ENCODE data around the gene PLCH1. TPM values are rescaled to one million over a fixed set of nuclear protein-coding genes. Genes with fewer than 3 reads are reported as not detected.

PLCH1 gene
- total and polyA plus RNA-seq, 9 of the 15 experiments (the other 6 are each of a cell fraction or from before 2014, with no cell fraction given): 0.17 to 0.62 (median 0.40) TPM

DNA sequence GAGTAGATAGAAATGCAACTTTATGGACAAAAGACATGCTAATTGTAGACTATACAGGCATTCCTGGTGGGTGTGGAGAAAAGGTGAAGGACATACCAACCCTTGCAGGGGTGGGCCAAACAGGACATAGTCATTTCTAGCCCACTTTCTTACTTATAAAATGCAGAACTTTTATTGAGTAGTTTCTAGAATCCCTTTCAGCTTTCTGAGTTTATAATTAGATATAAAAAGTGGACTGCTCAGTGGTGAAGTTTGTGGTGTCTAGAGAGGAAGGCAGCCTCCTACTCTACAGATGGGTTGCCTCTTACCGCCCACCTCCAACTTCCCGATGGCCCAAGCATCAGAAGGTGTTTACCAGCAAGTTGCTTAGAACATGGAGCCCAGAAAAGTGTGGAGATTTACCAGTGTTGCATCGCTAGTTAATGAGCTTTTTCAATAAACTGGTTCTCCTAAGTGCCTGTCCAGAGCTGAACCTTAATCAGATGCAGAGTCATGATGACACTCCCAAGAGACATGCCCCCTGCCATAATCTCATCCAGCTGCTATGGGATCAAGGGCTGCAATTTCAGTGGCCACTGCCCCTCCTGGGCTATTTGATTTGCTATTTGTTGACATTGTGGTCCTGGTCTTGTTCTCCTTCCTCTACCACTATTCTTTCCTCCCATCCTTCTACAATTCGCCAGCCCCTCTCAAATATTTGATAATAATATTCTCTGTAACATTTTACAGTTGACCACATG is 373.9 kb downstream of the PLCH1 start (continued):
- TF ChIP-seq ZNF174 (CRISPR knock-in tag; IDR thresholded peaks at IDR 0.05) (no peak), ZNF57 (CRISPR knock-in tag; IDR thresholded peaks at IDR 0.05) (no peak), NFE2 (IDR thresholded peaks at IDR 0.05; ENCODE audit: low read depth) (peak; percentile 89), MYBL2 (IDR thresholded peaks at IDR 0.05; ENCODE audit: low read depth) (no peak), MYBL2 (CRISPR knock-in tag; IDR thresholded peaks at IDR 0.05; ENCODE audit: borderline replicate concordance) (no peak), TCF7 (IDR thresholded peaks at IDR 0.05; ENCODE audit: borderline replicate concordance) (no peak), HLTF (IDR thresholded peaks at IDR 0.05) (no peak), TCF3 (CRISPR knock-in tag; IDR thresholded peaks at IDR 0.05) (peak; percentile 23; the same call in 1 of the 2 replicates), SIN3A (IDR thresholded peaks at IDR 0.05; ENCODE audit: borderline replicate concordance in 2 of 2, control insufficient read depth in 1 of 2, low read depth in 2 of 2, low read length in 2 of 2) (no peak), NCOA6 (IDR thresholded peaks at IDR 0.05) (no peak), ZNF551 (CRISPR knock-in tag; IDR thresholded peaks at IDR 0.05) (no peak), ZNF224 (CRISPR knock-in tag; IDR thresholded peaks at IDR 0.05) (no peak), NR2F6 (CRISPR knock-in tag; IDR thresholded peaks at IDR 0.05) (no peak), RB1 (IDR thresholded peaks at IDR 0.05; ENCODE audit: low read depth) (no peak)
- TF ChIP-seq, protein P1, sequence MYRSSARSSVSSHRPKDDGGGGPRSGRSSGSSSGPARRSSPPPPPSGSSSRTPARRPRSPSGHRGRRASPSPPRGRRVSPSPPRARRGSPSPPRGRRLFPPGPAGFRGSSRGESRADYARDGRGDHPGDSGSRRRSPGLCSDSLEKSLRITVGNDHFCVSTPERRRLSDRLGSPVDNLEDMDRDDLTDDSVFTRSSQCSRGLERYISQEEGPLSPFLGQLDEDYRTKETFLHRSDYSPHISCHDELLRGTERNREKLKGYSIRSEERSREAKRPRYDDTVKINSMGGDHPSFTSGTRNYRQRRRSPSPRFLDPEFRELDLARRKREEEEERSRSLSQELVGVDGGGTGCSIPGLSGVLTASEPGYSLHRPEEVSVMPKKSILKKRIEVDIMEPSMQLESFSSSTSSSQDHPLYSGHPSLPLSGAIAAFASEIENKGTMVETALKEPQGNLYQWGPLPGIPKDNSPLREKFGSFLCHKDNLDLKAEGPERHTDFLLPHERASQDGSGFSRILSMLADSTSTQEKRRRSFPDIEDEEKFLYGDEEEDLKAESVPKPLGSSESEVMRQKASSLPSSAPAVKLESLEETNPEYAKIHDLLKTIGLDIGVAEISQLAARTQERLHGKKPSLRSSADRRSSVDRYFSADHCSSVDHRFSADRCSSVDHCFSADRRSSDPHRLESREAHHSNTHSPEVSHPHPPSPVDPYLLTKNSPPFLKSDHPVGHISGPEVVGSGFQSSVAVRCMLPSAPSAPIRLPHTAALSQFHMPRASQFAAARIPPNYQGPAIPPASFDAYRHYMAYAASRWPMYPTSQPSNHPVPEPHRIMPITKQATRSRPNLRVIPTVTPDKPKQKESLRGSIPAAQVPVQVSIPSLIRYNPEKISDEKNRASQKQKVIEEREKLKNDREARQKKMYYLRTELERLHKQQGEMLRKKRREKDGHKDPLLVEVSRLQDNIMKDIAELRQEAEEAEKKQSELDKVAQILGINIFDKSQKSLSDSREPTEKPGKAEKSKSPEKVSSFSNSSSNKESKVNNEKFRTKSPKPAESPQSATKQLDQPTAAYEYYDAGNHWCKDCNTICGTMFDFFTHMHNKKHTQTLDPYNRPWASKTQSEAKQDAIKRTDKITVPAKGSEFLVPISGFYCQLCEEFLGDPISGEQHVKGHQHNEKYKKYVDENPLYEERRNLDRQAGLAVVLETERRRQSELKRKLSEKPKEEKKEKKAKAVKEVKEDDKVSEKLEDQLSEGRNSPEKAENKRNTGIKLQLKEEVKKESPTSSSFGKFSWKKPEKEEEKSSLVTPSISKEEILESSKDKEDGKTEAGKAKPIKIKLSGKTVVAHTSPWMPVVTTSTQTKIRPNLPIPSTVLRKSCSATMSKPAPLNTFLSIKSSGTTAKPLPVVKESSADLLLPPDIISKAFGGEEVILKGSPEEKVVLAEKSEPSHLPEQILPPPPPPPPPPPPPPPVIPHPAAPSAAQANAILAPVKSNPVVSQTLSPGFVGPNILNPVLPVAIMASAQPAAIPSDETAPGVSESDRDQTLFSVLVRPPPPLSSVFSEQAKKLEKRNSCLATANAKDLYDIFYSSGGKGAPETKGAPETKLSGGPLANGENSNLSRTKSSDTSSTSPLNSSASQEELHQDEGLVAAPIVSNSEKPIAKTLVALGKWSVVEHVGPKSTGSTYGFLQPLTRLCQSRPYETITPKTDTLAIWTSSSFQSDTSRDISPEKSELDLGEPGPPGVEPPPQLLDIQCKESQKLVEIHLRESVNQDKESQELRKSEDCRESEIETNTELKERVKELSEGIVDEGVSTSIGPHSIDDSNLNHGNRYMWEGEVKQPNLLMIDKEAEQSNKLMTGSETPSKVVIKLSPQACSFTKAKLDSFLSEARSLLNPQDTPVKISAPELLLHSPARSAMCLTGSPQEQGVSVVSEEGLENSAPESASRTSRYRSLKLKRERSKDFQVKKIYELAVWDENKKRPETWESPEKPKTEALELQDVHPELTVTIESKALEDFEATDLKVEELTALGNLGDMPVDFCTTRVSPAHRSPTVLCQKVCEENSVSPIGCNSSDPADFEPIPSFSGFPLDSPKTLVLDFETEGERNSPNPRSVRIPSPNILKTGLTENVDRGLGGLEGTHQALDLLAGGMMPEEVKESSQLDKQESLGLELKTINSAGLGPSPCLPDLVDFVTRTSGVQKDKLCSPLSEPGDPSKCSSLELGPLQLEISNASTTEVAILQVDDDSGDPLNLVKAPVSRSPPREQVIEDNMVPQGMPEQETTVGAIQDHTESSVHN (IDR thresholded peaks at IDR 0.05; ENCODE audit: borderline replicate concordance in 1 of 2, low read depth in 1 of 2): no peak
- TF ChIP-seq, protein P2, sequence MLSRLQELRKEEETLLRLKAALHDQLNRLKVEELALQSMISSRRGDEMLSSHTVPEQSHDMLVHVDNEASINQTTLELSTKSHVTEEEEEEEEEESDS (CRISPR knock-in tag; IDR thresholded peaks at IDR 0.05): no peak
- TF ChIP-seq, protein P3, sequence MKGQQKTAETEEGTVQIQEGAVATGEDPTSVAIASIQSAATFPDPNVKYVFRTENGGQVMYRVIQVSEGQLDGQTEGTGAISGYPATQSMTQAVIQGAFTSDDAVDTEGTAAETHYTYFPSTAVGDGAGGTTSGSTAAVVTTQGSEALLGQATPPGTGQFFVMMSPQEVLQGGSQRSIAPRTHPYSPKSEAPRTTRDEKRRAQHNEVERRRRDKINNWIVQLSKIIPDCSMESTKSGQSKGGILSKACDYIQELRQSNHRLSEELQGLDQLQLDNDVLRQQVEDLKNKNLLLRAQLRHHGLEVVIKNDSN (CRISPR knock-in tag; IDR thresholded peaks at IDR 0.05): no peak
- TF ChIP-seq, protein P4, sequence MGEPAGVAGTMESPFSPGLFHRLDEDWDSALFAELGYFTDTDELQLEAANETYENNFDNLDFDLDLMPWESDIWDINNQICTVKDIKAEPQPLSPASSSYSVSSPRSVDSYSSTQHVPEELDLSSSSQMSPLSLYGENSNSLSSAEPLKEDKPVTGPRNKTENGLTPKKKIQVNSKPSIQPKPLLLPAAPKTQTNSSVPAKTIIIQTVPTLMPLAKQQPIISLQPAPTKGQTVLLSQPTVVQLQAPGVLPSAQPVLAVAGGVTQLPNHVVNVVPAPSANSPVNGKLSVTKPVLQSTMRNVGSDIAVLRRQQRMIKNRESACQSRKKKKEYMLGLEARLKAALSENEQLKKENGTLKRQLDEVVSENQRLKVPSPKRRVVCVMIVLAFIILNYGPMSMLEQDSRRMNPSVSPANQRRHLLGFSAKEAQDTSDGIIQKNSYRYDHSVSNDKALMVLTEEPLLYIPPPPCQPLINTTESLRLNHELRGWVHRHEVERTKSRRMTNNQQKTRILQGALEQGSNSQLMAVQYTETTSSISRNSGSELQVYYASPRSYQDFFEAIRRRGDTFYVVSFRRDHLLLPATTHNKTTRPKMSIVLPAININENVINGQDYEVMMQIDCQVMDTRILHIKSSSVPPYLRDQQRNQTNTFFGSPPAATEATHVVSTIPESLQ (CRISPR knock-in tag; IDR thresholded peaks at IDR 0.05): no peak

All from K562 (cell line).